Measurements from ENCODE around the gene ABHD13.

GRCh38 chr13:108257248-108257647 lies 39.1 kb downstream of the ABHD13 start:
- TF ChIP-seq CTCF (conservative IDR thresholded peaks at IDR 0.05): no peak
- TF ChIP-seq EZH2 (IDR thresholded peaks at IDR 0.05; ENCODE audit: low read depth): no peak

Measured in PC-9 (cell line).